WI38 (cell line): ENCODE measurements around the gene RAF1.
"Not testable (repeated sequence)": the region's sequence is repeated elsewhere in the genome, so short reads cannot be mapped to it uniquely, and the experiment has no call there.

Experiments used
- H3K4me3 ChIP-seq: 2 replicates; pipeline ENCODE4 v1.5.1; 2011; ENCODE audit warnings: low read depth, mild to moderate bottlenecking, control low read depth, low read length
- CTCF ChIP-seq: IDR thresholded peaks from 2 replicates; pipeline ENCODE4 v1.5.1; 2012; ENCODE audit warnings: low read depth, mild to moderate bottlenecking, control low read depth, low read length

The RAF1 gene

GRCh38 chr3:12671120-12671450 is 7.2 kb upstream of the RAF1 start:
- TF ChIP-seq CTCF: no peak
- H3K4me3 ChIP-seq: no peak overlapping the region

- no peak for TF ChIP-seq CTCF
These were observed 6.6 kb upstream of the RAF1 start for GRCh38 chr3:12670365-12671119.

GRCh38 chr3:12663401-12663935 is 449 bp downstream of the RAF1 start:
- peak overlapping the region; percentile 97 for H3K4me3 ChIP-seq
- no peak for TF ChIP-seq CTCF

More at GRCh38 chr3:12670365-12671119, 6.6 kb upstream of the RAF1 start:
- H3K4me3 ChIP-seq: no peak overlapping the region

- no peak for TF ChIP-seq CTCF
These were observed 1.1 kb downstream of the RAF1 start for GRCh38 chr3:12662593-12663400.

GRCh38 chr3:12661926-12662592 is 1.9 kb downstream of the RAF1 start:
- TF ChIP-seq CTCF: no peak
- peak overlapping the region; percentile 97 for H3K4me3 ChIP-seq

More at GRCh38 chr3:12662593-12663400, 1.1 kb downstream of the RAF1 start:
- H3K4me3 ChIP-seq: peak overlapping the region; percentile 97

- H3K4me3 ChIP-seq: not testable (repeated sequence)
These were observed 2.5 kb downstream of the RAF1 start for GRCh38 chr3:12661375-12661774.

GRCh38 chr3:12660196-12660595 is 3.7 kb downstream of the RAF1 start:
- 0 out of 2 replicates have a peak overlapping the region, but pooled peaks have one; percentile 2 for H3K4me3 ChIP-seq
- TF ChIP-seq CTCF: no peak
